Suprapubic skin (tissue), 4 donors: ENCODE data around the gene APLP2.

ENCODE experiments used
- EP300 ChIP-seq: sonication (generic); formaldehyde crosslinking; IDR thresholded peaks from one replicate; pipeline ENCODE4 v1.6.1; 2017; ENCODE audit warnings: antibody characterized with exemption
- POLR2A ChIP-seq, 2 donors: fragments of 450-650 bp; IDR thresholded peaks; one replicate each; pipeline ENCODE4 v1.6.1; 2017; ENCODE audit warnings: antibody characterized with exemption in 2 of 2, mild to moderate bottlenecking in 2 of 2, moderate library complexity in 2 of 2
- POLR2AphosphoS5 ChIP-seq, 3 donors: sonication (generic); formaldehyde crosslinking; IDR thresholded peaks; one replicate each; pipeline ENCODE4 v1.6.1; 2017; ENCODE audit warnings: antibody characterized with exemption in 3 of 3
- TF ChIP-seq, protein P1 (sequence below), 2 donors: fragments of 200-600 bp in 1 of 2; fragments of 450-650 bp in 1 of 2; sonication (generic) in 1 of 2; IDR thresholded peaks; one replicate each; pipeline ENCODE4 v1.5.1; 2016 to 2019; ENCODE audit warnings: antibody characterized with exemption in 2 of 2, mild to moderate bottlenecking in 1 of 2, moderate library complexity in 1 of 2

DNA sequence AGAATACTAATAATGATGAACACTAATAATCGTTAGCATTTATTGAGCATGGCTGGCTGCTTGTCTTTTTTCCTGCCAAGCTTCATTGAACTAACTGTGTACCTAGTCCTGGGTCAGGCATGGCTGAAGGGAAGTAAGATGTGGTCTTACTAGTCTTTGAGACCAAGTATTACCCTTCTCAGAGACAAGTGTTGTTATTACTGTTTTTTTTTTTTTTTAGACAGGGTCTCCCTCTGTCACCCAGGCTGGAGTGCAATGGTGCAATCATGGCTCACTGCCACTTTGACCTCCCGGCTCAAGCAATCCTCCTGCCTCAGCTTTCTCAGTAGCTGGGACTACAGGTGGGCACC lies 94.5 kb downstream of the APLP2 start:
- TF ChIP-seq, protein P1, sequence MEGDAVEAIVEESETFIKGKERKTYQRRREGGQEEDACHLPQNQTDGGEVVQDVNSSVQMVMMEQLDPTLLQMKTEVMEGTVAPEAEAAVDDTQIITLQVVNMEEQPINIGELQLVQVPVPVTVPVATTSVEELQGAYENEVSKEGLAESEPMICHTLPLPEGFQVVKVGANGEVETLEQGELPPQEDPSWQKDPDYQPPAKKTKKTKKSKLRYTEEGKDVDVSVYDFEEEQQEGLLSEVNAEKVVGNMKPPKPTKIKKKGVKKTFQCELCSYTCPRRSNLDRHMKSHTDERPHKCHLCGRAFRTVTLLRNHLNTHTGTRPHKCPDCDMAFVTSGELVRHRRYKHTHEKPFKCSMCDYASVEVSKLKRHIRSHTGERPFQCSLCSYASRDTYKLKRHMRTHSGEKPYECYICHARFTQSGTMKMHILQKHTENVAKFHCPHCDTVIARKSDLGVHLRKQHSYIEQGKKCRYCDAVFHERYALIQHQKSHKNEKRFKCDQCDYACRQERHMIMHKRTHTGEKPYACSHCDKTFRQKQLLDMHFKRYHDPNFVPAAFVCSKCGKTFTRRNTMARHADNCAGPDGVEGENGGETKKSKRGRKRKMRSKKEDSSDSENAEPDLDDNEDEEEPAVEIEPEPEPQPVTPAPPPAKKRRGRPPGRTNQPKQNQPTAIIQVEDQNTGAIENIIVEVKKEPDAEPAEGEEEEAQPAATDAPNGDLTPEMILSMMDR (IDR thresholded peaks at IDR 0.05), result no peak
- no peak for TF ChIP-seq POLR2A (IDR thresholded peaks at IDR 0.05)
- TF ChIP-seq POLR2AphosphoS5 (IDR thresholded peaks at IDR 0.05), result no peak
- no peak for TF ChIP-seq EP300
